ENCODE results near the gene HMGXB4. TPM values are rescaled to one million over a fixed set of nuclear protein-coding genes. Genes with fewer than 3 reads are reported as not detected.
A peak's percentile ranks its signal among the peaks of the same experiment; 100 is the strongest.

HMGXB4 gene
- total and polyA plus RNA-seq, 2 of the 13 experiments (the other 11 are each of a cell fraction or from before 2014, with no cell fraction given), result 13.9 to 16.3 TPM

GRCh38 chr22:35312198-35313059 is 55.1 kb downstream of the HMGXB4 start (continued):
- TF ChIP-seq IKZF5 (CRISPR knock-in tag; IDR thresholded peaks at IDR 0.05) (peak; percentile 81; the same call in 1 of the 2 replicates), TBL1XR1 (IDR thresholded peaks at IDR 0.05; ENCODE audit: borderline replicate concordance, low read length, partially characterized antibody) (no peak), CEBPB (IDR thresholded peaks at IDR 0.05; ENCODE audit: borderline replicate concordance, low read depth, low read length) (no peak), HIC2 (CRISPR knock-in tag; IDR thresholded peaks at IDR 0.05; ENCODE audit: low read depth) (no peak), BRD4 (CRISPR knock-in tag; IDR thresholded peaks at IDR 0.05) (no peak), RNF2 (conservative IDR thresholded peaks at IDR 0.05; ENCODE audit: low read depth) (peak; percentile 60; the same call in 1 of the 2 replicates), IRX3 (CRISPR knock-in tag; IDR thresholded peaks at IDR 0.05; ENCODE audit: borderline replicate concordance, low read depth) (no peak), ATF6 (CRISPR knock-in tag; conservative IDR thresholded peaks at IDR 0.05) (no peak), ZNF552 (CRISPR knock-in tag; IDR thresholded peaks at IDR 0.05; ENCODE audit: borderline replicate concordance) (no peak), ATF1 (CRISPR knock-in tag; IDR thresholded peaks at IDR 0.05) (peak; percentile 39; the same call in 1 of the 2 replicates), GLMP (CRISPR knock-in tag; IDR thresholded peaks at IDR 0.05; ENCODE audit: borderline replicate concordance) (no peak), TP53 (CRISPR knock-in tag; conservative IDR thresholded peaks at IDR 0.05) (no peak), HDAC6 (IDR thresholded peaks at IDR 0.05; ENCODE audit: low read depth, low read length) (no peak), SMYD3 (CRISPR knock-in tag; IDR thresholded peaks at IDR 0.05) (no peak), HMGXB4 (CRISPR knock-in tag; IDR thresholded peaks at IDR 0.05; ENCODE audit: borderline replicate concordance in 1 of 2, low read depth in 1 of 2) (peak in 1 of 2 experiments; percentile 23; a peak in 1 of 4 replicates), POLR2A (IDR thresholded peaks at IDR 0.05; ENCODE audit: insufficient read depth in 1 of 2, low read depth in 2 of 2, low read length in 2 of 2) (no peak), ATF2 (CRISPR knock-in tag; IDR thresholded peaks at IDR 0.05) (peak; percentile 63; the same call in 1 of the 2 replicates)

Data from HepG2 (cell line).